HG03095 (cell line): Measurements from ENCODE around the gene PCSK1N.
A peak's percentile ranks its signal among the peaks of the same experiment; 100 is the strongest.
"Not testable (repeated sequence)": the region's sequence is repeated elsewhere in the genome, so short reads cannot be mapped to it uniquely, and the experiment has no call there.

Experiments
- ATAC-seq: cut with Tn5 transposase; IDR thresholded peaks from one replicate; pipeline ENCODE4 v1.9.1; 2021; ENCODE audit warnings: moderate library complexity; ENCODE audit not compliant: unreplicated experiment

Gene PCSK1N

GRCh38 chrX:48824066-48824465, 11.3 kb downstream of the PCSK1N start:
- no peak for ATAC-seq

DNA sequence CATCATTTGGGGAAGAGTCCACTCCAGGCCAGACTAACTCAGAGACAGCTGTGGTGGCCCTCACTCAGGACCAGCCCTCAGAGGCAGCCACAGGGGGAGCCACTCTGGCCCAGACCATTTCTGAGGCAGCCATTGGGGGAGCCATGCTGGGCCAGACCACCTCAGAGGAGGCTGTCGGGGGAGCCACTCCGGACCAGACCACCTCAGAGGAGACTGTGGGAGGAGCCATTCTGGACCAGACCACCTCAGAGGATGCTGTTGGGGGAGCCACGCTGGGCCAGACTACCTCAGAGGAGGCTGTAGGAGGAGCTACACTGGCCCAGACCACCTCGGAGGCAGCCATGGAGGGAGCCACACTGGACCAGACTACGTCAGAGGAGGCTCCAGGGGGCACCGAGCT, 12.4 kb downstream of the PCSK1N start:
- ATAC-seq = no peak

- ATAC-seq = not testable (repeated sequence)
These were observed 16.0 kb downstream of the PCSK1N start for GRCh38 chrX:48819394-48819793.

DNA sequence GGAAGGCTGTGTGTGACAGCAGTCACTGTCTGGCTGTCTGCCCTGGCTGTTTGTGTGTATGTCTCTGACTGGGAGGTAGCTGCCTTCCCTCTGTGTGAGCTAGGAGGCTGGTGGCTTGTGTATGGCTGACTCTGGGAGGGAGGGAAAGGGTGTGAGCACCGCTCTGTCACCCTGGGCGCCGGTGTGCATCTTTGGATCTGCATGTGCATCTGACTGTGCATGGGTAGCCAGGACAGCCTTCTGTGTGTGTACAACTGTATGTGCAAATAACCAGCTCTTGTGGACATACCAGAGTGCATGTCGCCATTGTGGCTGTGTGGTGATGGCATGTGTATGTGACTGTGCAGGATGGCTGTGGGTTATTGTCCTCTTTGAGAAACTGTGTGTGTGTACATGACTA, 16.5 kb downstream of the PCSK1N start:
- no peak for ATAC-seq

GRCh38 chrX:48818098-48818497, 17.3 kb downstream of the PCSK1N start:
- no peak for ATAC-seq

GRCh38 chrX:48816014-48816810, 19.2 kb downstream of the PCSK1N start:
- no peak for ATAC-seq

- ATAC-seq = no peak
These were observed 20.1 kb downstream of the PCSK1N start for GRCh38 chrX:48815266-48815665.

DNA sequence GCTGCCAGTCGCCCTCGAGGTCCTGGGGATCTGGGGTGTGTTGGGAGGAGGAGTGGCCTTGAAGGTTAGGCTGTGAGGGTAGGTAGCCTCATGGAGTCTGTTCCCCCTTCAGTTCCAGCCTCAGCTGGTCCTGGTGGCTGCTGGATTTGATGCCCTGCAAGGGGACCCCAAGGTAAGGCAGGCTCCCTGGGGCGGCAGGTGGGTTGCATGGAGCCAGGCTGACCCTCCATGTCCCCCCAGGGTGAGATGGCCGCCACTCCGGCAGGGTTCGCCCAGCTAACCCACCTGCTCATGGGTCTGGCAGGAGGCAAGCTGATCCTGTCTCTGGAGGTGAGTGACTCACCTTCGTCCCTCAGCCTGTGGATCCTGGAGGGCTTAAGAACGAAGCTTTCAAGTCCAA, 20.7 kb downstream of the PCSK1N start:
- ATAC-seq = no peak

- ATAC-seq = no peak
These were observed 21.8 kb downstream of the PCSK1N start for GRCh38 chrX:48813644-48814043.

DNA sequence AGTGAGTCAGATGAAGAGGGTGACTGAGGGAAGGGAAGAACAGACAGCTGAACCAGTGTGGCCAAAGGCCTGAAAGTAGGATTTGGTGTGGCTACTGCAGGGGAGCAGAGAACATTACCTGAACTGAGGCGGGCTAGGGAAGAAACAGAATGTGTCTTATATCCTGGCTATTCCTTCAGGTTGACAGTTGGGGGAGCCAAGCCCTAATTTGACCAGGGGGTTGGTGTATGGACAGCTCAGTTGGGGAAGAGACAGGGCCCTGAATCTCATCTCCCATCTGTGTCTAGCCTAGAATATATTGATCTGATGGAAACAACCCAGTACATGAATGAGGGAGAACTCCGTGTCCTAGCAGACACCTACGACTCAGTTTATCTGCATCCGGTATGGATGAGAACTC, 29.3 kb downstream of the PCSK1N start:
- ATAC-seq = no peak

- no peak for ATAC-seq
These were observed 32.6 kb downstream of the PCSK1N start for GRCh38 chrX:48802905-48803200.

GRCh38 chrX:48802089-48802904, 33.1 kb downstream of the PCSK1N start:
- ATAC-seq = peak; percentile 32

GRCh38 chrX:48801280-48802088, 33.9 kb downstream of the PCSK1N start, which contains the start of gene HDAC6:
TSS of gene HDAC6 (plus strand) at chrX:48802067. CDS start at chrX:48802693, 626 bp downstream.
- ATAC-seq = peak; percentile 85

GRCh38 chrX:48800574-48801279, 34.7 kb downstream of the PCSK1N start:
- ATAC-seq = no peak

- ATAC-seq = no peak
These were observed 37.1 kb downstream of the PCSK1N start for GRCh38 chrX:48798318-48798717.

DNA sequence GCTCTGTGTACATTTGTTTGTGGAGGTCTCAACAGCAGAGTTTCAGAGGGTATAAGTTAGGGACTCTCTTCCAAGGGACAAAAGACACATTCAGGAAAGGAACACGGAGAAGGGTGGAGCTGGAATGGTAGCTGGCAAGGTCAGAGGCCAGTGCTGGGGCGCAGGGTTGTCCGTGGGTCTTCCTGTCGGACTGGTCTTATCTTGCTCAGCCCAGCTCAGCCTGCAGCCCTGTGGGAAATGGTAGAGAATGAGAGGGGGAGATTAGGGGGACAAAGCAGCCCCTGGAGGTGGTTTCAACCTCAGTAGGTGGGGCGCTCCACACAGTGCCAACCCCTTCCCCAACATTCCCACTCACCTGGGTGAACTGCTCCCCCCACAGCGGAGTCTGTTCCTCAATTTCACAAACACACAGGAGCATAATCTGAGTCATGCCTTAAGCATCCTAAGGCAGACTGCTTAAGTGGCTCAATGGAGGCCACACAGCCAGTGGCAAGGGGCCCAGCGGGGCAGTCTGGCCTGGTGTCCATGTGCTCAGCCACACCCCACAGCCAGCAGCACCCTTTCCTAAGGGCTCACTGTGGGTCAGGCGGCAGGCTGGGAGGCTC, 40.4 kb downstream of the PCSK1N start:
- ATAC-seq = no peak

DNA sequence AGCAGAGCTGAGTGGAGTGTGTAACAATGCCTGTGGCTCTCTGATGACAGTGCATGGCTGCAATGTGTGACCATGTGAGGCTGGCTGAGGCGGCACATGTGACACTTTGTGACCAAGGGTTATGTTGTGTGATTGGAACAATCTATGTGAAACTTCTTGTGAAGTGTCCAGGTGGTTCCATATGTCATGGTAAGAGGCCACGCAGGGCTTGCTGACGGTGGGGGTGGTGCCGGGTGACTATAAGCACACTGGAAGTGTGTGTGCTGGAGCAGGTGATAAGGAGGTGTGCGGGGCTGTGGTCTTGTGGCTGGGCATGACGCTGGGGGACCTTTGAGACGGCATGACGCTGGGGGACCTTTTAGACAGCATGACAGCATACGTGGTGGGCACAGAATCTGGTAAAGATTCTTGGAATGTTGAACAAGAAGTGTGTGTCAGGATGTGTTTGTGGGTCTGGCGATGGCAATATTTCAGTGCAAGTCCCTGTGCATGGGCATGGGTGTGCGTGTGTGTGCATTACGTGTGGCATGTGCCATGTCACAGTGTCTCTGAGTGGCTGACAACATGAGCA, 41.0 kb downstream of the PCSK1N start:
- ATAC-seq = no peak

DNA sequence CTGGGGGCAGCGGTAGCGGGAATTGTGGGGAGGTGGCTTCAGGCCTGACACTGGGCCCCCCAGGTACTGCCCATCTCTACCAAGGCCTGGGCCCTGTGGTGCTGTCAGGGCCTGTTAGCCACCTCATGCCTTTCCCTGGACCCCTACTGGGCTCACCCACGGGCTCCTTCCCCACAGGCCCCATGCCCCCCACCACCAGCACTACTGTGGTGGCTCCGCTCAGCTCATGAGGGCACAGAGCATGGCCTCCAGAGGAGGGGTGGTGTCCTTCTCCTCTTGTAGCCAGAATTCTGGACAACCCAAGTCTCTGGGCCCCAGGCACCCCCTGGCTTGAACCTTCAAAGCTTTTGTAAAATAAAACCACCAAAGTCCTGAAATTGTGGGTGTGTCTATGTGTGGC, 41.5 kb downstream of the PCSK1N start:
- ATAC-seq = no peak

- no peak for ATAC-seq
These were observed 43.2 kb downstream of the PCSK1N start for GRCh38 chrX:48792219-48792618.
